AG09309 (cell line): Measurements from ENCODE around the gene ALG12.

Source experiments
- DNase-seq: peaks from one replicate; pipeline ENCODE4 v3.0.0-alpha.2; 2010; ENCODE audit warnings: low read depth
- H3K4me3 ChIP-seq: 2 replicates; pipeline ENCODE4 v1.5.1; 2011; ENCODE audit warnings: mild to moderate bottlenecking, low read depth, low read length, moderate library complexity; ENCODE audit not compliant: control insufficient read depth
- CTCF ChIP-seq: IDR thresholded peaks from 2 replicates; pipeline ENCODE4 v1.5.1; 2011; ENCODE audit warnings: mild to moderate bottlenecking, low read depth, low read length, inconsistent platforms; ENCODE audit not compliant: insufficient read depth, control insufficient read depth; ENCODE audit errors: missing control alignments

ALG12 gene

GRCh38 chr22:49964136-49965090 is 46.2 kb upstream of the ALG12 start:
- TF ChIP-seq CTCF, result no peak
- DNase-seq, result no peak
- no peak overlapping the region for H3K4me3 ChIP-seq

- H3K4me3 ChIP-seq, result no peak overlapping the region; the same call in 1 of the 2 replicates
- TF ChIP-seq CTCF, result no peak
- DNase-seq, result no peak
Observed at GRCh38 chr22:49963647-49964026, 45.4 kb upstream of the ALG12 start.

- no peak for TF ChIP-seq CTCF
- peak overlapping the region; percentile 75 for H3K4me3 ChIP-seq
- no peak for DNase-seq
Observed at GRCh38 chr22:49962751-49963646, 44.8 kb upstream of the ALG12 start.

- TF ChIP-seq CTCF, result no peak
- peak overlapping the region; percentile 75 for H3K4me3 ChIP-seq
- peak; percentile 74 for DNase-seq
Observed at GRCh38 chr22:49962012-49962750, 43.9 kb upstream of the ALG12 start.

- H3K4me3 ChIP-seq, result peak overlapping the region; percentile 75
- TF ChIP-seq CTCF, result no peak
- no peak for DNase-seq
Observed at GRCh38 chr22:49961601-49962011, 43.4 kb upstream of the ALG12 start.
